Ramos (cell line): ENCODE results near the gene TMEM88.

Experiments used
- in situ Hi-C: fragments of 300-500 bp; cut with MboI; formaldehyde crosslinking; loops from one replicate; pipeline ENCODE4 v1.14.3; 2022; ENCODE audit warnings: low sequenced_read_pairs; ENCODE audit not compliant: unreplicated experiment

Gene TMEM88

DNA sequence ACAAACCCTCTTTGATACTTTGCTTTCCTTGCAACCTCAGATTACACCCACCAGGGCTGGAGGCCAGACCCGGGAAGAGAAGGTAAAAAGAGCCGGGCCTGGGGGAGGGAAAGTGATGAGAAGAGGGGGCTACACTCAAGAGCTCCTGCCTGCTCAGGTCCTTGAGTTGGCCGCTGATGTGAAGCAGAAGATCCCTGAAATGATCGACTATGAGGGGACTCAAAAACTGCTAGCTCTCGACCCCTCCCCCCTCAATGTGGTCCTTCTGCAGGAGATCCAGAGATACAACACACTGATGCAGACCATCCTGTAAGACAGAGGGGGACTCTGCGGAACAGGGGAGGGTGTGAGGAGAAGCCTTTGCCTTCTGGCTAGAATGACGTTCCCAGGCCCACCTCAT lies 23.6 kb upstream of the TMEM88 start:
- in situ Hi-C loops: loop anchor here (25.0 kb wide), 1 partner anchor 594 kb away; the partner anchor contains the start of genes DVL2, GABARAP and PHF23

DNA sequence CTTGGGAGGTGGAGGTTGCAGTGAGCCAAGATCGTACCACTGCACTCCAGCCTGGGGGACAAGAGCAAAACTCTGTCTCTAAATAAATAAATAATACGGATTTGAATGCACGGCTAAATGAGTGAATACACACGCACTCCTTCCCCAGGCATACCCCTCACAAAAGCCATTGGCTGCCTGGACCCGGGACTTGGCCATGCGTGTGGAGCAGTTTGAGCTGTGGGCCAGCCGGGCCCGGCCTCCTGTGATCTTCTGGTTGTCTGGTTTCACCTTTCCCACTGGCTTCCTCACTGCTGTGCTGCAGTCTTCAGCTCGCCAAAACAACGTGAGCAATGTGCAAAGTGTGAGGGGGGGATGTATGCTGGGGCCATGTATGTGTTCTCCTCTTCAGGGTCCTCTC lies 22.4 kb upstream of the TMEM88 start:
- in situ Hi-C loops: loop anchor here (25.0 kb wide), 1 partner anchor 595 kb away; the partner anchor contains the start of genes DVL2, GABARAP and PHF23

DNA sequence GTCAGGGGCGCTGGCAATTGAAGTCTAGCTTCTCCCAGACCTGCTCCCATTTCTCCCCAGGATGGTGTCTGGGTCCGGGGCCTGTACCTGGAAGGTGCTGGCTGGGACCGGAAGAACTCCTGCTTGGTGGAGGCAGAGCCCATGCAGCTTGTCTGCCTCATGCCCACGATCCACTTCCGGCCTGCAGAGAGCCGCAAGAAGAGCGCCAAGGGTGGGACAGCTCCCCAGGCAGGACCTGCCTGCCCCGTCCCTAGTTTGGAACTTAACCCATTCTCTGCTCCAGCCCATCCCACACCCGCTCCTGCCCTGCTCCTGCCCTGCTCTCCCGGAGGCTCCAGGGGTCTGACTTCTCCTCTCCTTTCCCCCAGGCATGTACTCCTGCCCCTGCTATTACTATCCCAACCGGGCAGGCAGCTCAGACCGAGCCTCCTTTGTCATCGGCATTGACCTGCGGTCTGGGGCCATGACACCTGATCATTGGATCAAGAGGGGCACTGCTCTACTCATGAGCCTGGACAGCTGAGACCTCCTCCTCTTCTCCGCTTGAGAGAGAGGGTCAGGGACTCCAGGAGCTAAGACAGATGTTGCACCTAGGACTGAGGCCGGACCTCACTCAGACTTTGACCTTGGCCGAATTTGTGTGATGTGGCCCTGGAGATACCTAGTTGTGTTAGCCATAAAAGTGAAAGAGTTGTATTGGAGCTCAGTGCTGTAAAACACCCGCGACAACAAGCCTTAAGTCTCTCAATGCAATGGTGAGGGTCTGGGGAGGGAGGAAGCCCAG lies 21.7 kb upstream of the TMEM88 start:
- in situ Hi-C loops: loop anchor here (25.0 kb wide), 1 partner anchor 596 kb away; the partner anchor contains the start of genes DVL2, GABARAP and PHF23

DNA sequence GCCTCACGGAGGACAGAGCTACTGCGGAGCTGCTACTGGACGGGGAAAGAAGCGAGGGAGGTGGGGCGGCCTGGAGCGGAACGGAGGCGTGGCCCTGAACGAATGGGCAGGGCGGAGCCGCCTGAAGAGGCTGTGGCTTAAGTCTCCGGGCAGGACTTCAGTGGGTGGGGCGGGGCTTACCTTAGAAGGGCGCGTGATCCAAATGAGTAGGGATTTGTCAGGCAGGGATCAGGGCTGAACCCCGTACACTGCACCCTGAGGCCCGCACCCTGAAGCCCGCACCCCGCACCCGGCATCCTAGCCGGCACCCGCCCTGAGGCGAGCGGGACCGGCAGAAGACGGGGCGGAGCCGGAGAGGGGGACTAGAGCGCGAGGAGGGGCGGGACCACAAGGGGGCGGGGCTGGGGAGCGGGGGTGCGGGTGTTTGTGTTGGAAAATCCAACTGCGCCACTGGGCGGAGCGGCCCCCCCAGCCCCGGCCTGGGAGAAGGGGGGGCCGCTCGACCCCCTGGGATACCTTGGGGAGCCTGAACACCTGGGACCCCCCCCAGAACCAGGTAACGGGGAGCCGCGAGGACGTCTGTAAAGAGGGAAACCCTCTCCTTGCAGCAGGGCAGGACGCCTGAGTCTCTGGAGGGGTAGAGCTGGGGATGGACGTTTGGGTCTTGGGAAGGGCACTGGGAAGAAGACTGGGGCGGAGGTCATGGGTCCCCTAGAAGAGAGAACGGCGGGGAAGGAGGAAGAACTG lies 20.9 kb upstream of the TMEM88 start, which contains the start of gene KDM6B:
Gene KDM6B (plus strand): TSS at position 423 of the 747 bp plus-strand sequence. CDS start 11,338 bp downstream, outside the sequence.
- in situ Hi-C loops: loop anchor here (25.0 kb wide), 1 partner anchor 597 kb away; the partner anchor contains the start of genes DVL2, GABARAP and PHF23

DNA sequence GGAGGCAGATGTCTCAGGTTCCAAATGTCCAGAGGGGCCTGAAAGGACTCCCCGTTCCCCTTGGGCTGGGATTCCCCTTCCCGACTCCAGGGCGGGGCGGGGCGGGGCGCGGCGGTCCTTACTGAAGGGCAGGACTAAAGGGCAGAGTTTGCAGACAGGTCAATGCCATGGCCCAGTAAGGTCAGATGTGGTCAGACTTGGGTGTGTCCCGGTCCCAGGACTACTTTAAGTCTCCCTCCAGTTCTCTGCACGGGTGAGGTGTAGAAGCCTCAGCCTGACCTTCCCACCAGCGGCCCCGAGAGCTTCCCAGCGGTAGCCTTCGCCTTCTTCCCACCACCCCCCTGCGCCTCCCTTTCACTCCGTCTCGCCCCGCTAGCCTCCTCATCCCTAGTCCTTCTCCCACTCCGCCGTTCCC lies 20.3 kb upstream of the TMEM88 start:
- in situ Hi-C loops: loop anchor here (25.0 kb wide), 1 partner anchor 597 kb away; the partner anchor contains the start of genes DVL2, GABARAP and PHF23

DNA sequence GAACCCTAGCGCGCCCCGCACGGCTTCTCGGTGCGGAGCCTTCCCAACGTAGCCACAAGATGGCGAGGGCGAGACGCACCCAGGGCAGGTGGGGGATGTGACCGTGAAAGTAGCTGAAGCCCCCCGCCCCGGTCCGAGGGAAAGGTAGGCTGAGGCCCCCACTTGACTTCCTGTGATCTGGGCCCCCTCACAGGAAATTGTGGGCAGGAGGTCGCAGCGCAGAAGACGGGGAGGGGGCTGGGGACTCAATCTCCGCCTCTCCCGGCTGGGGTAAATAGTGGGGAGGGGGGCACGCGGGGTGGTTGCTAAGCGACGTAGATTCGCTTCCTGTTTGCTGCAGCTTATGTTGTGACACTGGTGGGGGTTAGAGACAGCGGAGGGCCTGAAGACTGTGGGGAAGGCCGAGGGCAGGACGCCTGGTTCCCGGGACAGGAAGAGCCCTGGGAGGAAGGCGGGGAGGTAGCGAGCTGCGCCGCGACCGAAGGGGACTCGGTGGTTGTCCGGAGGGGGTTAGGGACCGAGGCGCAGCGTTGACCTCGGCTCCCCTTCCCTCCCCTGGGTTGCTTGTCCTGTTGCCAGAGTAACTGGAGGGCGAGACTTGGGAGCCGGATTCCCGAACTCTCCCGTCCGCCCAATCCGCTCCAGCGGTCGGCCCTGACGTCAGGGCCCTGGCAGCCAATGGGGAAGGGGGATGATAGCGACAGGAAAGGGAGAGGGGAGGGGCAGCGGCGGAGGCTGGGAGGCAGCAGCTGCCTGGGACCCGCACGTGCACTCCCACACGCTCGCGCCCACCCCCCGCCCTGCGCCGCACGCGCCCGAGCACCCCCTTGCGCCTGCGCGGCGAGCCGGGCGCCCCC lies 19.7 kb upstream of the TMEM88 start:
- in situ Hi-C loops: loop anchor here (25.0 kb wide), 1 partner anchor 598 kb away; the partner anchor contains the start of genes DVL2, GABARAP and PHF23

DNA sequence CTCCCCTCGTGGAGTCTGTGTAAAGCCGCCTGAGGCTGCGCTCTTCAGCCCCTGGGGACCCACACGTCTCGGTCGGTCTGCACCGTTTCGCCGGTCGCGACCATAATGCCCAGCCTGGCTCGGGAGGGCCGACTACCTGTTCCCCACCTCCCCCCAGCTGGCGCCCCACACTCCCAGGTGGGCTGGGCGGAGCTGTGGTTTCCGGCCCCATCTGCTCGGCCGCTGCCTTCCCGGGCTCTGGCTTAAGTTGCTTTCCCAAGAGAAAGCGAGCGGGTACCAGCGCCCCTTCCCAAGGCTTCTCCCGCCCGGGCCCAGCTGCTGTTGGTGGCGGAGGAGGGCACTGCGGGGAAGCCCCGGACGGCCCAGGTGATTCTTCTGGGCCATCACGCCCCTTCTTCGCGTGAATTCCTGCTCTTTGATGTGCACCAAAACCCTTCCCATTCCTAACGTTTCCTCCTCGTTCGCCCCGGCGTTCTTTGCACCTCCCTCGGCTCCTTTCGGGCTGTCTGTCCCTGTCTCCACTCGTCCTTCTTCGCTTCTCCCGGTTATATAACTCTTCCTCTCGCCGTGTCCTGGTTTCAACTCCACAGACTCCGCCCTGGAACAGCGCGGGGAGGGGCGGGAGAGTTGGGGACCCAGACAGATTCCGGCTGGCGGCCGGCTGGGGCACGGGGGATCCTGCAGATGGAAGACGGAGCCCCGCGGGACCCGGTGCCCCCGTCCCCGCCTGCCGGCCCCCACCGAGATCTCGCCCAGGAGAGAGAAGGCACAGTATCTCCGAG lies 18.9 kb upstream of the TMEM88 start:
- in situ Hi-C loops: loop anchor here (25.0 kb wide), 1 partner anchor 599 kb away; the partner anchor contains the start of genes DVL2, GABARAP and PHF23

DNA sequence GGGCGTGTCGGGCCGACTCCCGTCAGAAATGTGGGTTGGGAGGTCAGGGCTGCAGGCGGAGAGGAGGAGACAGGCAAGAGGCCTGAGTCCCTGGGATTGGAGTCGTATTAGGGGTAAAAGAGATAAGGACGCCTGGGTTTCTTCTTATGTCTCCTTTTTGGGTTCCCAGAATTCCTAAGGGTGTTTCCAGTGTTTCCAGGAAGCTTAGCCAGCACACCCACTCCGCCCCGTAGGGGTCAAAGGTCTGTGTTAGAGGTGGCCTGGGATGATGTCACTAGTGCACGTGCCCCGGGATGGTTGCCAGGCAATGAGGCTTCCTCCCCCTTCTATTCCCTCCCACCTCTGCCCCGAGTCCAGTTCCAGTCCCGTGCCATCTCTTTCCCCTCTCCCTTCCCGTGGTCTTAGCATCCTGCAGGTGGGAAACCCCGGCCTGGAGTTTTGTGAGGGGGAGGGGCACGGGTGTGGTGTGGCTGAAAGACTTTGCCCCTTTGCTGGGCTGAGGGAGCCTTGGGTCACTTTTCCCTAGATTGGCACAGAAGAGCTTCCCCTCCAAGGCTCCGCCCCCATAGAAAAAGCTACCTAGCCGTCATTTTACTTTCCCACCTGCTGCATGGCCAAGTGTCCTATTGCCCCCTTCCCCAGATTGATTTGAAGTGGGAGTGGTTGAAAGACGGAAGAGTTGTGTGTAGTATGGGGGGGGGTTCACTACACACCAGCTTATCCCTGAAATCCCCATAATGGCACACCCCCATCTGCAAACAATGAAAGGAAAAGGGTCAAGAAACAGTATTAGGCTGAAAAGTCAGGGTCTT lies 18.1 kb upstream of the TMEM88 start:
- in situ Hi-C loops: loop anchor here (25.0 kb wide), 1 partner anchor 600 kb away; the partner anchor contains the start of genes DVL2, GABARAP and PHF23

DNA sequence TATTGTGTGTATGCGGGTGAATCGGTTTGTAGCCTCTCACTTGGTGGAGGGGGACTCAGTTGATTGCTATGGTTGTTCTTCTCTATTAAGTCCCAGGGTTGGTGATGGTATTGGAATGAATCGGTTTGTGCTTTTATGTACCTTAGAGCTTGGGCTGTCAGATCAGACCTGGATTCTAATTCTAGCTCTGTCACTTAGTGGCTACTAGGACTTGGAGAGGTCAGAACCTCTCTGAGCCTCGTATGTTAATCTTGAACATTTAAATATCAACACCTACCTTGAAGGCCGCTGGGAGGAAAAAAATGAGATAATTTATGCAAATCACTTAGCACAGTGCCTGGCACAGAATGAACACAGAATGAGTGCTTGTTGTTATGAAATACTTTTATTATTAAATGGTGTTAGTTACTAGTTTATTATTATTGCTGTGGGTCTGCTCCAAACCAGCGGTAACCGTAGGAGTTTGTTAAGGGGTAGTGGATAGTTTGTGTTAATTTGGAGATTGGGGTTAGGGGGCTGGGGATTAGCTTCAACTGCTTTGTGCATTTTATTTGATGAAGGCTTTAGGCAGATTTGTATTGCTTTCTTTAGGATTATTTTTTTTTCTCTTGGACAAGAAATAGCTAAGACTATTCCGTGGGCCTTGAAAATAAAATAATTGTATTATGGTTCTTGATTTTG lies 17.3 kb upstream of the TMEM88 start:
- in situ Hi-C loops: loop anchor here (25.0 kb wide), 1 partner anchor 600 kb away; the partner anchor contains the start of genes DVL2, GABARAP and PHF23

DNA sequence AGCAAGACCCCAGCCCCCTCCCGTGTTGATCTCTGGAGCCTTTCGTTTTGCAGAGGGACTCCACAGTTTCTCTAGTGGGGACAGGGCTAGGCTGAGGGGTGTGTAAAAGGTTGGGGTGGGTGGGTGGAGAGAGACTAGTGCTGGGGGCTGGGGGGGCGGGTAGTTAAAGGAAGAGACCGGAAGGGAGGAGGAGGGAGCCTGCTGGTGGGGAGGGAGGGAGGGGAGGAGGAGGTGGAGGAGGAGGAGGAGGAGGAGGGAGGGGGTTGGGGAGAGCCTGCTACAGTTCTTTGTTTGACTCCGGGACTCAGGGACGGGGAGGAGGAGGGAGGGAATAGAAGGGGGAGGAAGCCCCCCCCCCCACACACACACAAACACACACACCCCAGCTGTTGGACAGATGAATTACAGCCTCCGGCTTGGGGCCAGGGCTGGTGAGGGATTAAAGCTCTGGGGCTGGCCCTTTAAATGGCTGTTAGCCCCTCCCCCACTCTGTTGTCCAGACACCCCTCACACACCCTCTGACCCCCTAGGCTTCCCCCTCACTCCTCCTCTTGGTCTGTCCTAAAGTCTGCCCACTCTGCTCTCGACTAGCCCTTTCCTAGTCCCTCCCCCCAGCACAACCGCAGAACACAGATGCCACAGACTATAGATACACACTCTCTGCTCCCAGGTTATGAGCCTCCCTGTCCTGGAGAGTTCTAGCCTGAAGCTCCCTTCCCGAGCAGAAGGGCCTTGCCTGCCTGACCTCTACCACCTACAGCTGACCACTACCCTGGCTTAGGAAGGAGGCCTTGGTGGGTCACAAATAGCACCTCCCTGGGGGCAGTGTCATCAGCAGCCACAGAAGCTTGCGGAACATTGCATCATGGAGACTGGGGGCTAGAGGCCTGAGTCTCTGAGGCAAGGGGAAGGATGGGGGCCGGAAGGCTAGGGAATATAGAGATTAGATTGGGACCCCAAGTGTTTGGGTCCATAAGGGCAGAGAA lies 16.5 kb upstream of the TMEM88 start:
- in situ Hi-C loops: loop anchor here (25.0 kb wide), 1 partner anchor 601 kb away; the partner anchor contains the start of genes DVL2, GABARAP and PHF23

DNA sequence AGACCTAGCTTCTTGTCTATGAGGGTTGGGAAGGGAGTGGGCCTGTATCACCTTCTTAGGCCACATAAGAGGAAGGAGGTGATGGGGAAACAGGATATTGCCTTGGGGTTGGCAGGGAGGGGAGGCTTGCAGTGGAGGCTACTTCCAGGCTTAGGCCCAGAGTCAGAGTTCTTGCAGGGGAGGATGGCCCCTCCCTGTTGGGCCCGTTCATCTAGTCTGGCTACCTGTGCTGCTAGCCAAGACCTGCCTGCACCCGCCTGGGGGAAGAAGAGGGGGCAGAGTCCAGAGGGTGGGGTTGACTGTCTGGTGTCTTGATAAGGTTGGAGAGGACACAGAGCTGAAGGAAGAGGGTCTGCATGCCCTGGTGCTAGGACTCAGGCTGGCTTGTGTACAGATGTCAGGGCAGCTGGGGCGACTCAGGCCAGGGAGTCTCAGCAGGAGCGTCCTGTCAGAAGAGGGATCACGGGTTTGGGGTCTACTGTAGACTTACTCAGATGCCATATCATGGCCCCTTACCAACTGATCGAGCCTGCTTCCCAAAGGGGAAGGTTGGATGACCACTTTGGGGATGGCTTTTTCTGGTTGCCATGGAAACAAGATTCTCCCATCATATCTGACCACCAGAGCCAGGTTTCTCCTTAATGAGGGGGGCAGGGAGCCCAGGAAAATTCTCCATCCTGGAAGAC lies 15.5 kb upstream of the TMEM88 start:
- in situ Hi-C loops: loop anchor here (25.0 kb wide), 1 partner anchor 602 kb away; the partner anchor contains the start of genes DVL2, GABARAP and PHF23

DNA sequence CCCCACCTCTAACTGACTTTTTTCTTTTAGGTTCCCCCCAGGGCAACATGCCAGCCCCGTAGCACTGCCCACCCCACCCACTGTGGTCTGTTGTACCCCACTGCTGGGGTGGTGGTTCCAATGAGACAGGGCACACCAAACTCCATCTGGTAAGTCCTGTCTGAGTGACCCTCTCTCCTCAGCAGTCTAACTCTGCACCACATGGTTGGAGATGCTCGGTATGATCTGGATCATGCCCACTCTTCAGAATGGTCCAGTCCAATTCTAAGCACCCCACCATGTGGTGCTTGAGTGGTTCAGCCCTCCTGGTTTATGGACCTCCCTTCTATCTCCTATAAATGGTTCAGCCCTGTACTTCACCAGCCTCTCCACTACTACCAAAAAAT lies 15.0 kb upstream of the TMEM88 start:
- in situ Hi-C loops: loop anchor here (25.0 kb wide), 1 partner anchor 603 kb away; the partner anchor contains the start of genes DVL2, GABARAP and PHF23

DNA sequence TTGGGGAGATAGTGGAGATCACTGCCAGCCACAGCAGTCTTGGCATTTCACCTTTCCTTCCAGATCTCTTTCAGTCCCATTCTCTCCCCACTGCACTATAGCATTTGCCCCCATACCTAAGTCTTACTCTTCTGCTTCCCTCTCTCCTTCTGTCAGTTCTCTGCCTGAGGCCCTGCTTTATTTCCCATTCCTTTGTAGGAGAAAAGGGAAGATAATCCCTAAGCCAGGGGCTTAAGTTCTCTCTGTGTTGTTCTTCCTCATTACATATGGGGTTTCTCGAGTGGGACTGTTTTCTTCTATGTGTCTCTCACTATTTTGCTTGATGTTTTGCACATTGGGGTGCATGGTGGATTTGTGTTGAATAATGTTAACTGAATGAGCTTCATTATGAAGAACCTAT lies 14.4 kb upstream of the TMEM88 start:
- in situ Hi-C loops: loop anchor here (25.0 kb wide), 1 partner anchor 603 kb away; the partner anchor contains the start of genes DVL2, GABARAP and PHF23

DNA sequence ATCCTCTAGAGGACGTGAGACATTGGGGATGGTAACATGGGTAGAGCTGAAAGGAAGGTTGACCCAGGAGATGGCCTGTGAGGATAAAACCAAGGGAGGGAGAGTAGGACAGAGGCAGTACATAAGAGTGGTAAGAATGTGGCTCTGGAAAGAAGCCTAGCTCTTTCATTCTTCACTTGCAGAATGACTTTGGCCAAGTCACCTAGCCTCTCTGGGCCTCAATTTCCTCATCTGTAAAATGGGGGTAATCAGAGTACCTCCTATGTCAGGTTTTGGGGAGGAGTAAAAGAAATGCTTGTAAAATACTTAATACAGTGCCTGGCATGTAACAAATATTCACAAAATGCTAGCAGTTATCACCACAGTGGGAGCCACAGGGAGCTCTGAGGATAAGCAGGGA lies 14.0 kb upstream of the TMEM88 start:
- in situ Hi-C loops: loop anchor here (25.0 kb wide), 1 partner anchor 604 kb away; the partner anchor contains the start of genes DVL2, GABARAP and PHF23

DNA sequence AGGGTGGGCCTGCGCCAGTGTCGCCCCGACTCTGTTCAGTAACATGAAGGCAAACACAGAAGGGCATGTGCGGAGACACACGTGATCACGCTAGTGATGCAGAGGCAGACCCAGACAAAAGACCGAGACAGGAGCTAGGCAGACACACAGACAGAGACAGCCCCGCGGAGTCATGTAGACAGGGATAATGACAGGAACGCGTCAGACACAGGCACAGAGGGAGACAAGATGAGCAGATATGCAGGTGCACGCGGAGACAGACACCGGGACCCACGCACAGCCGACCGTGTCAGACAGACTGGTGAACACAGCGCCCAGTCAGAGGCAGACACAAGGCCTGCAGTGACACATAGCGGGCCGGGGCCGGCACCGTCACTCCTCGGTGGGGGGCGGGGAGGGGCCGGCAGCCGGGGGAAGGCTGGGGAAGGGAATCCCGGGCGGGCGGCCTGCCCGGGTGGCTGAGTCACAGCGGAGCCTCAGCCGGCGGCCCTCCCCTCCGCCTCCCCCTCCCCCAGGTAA lies 13.4 kb upstream of the TMEM88 start:
- in situ Hi-C loops: loop anchor here (25.0 kb wide), 1 partner anchor 604 kb away; the partner anchor contains the start of genes DVL2, GABARAP and PHF23
